ENCODE data around the gene OR1F1.
"Not testable (repeated sequence)": the region's sequence is repeated elsewhere in the genome, so short reads cannot be mapped to it uniquely, and the experiment has no call there.

OR1F1 gene

GRCh38 chr16:3150346-3151218 is 37.4 kb upstream of the OR1F1 start:
- peak; percentile 94 to 99 for DNase-seq (ENCODE audit: low read depth in 2 of 2)

GRCh38 chr16:3152027-3152276 is 36.1 kb upstream of the OR1F1 start:
- no peak for DNase-seq (ENCODE audit: low read depth in 2 of 2)

GRCh38 chr16:3152277-3152990 is 35.6 kb upstream of the OR1F1 start:
- peak in 1 of 2 donors; percentile 76 for DNase-seq (ENCODE audit: low read depth in 2 of 2)

- no peak for DNase-seq (ENCODE audit: low read depth in 2 of 2)
Measured at GRCh38 chr16:3152991-3153368, 35.0 kb upstream of the OR1F1 start.

GRCh38 chr16:3155181-3155580 is 32.8 kb upstream of the OR1F1 start:
- no peak for DNase-seq (ENCODE audit: low read depth in 2 of 2)

GRCh38 chr16:3155972-3156371 is 32.0 kb upstream of the OR1F1 start:
- no peak for DNase-seq (ENCODE audit: low read depth in 2 of 2)

- no peak for DNase-seq (ENCODE audit: low read depth in 2 of 2)
Measured at GRCh38 chr16:3157229-3158025, 30.6 kb upstream of the OR1F1 start.

- no peak for DNase-seq (ENCODE audit: low read depth in 2 of 2)
Measured at GRCh38 chr16:3158026-3158509, 29.9 kb upstream of the OR1F1 start.

GRCh38 chr16:3158510-3159314 is 29.3 kb upstream of the OR1F1 start:
- peak; percentile 65 to 93 for DNase-seq (ENCODE audit: low read depth in 2 of 2)

GRCh38 chr16:3161235-3162018 is 26.6 kb upstream of the OR1F1 start:
- DNase-seq (ENCODE audit: low read depth in 2 of 2), result no peak

- DNase-seq (ENCODE audit: low read depth in 2 of 2), result no peak
Measured at GRCh38 chr16:3164121-3164991, 23.6 kb upstream of the OR1F1 start.

- DNase-seq (ENCODE audit: low read depth in 2 of 2), result no peak
Measured at GRCh38 chr16:3165111-3165822, 22.7 kb upstream of the OR1F1 start.

- DNase-seq (ENCODE audit: low read depth in 2 of 2), result no peak
Measured at GRCh38 chr16:3166505-3166886, 21.5 kb upstream of the OR1F1 start.

GRCh38 chr16:3168729-3169128 is 19.3 kb upstream of the OR1F1 start:
- DNase-seq (ENCODE audit: low read depth in 2 of 2), result not testable (repeated sequence)

GRCh38 chr16:3170440-3171180 is 17.4 kb upstream of the OR1F1 start:
- no peak for DNase-seq (ENCODE audit: low read depth in 2 of 2)

- DNase-seq (ENCODE audit: low read depth in 2 of 2), result no peak
Measured at GRCh38 chr16:3171181-3171854, 16.7 kb upstream of the OR1F1 start.

- no peak for DNase-seq (ENCODE audit: low read depth in 2 of 2)
Measured at GRCh38 chr16:3171855-3172593, 16.0 kb upstream of the OR1F1 start.

All from stimulated activated CD4-positive, alpha-beta T cell treated with anti-CD3 and anti-CD28 coated beads, Interleukin-1b, Interleukin-23, amount 100 ng/mL, for 1 hour (primary cell).